SK-N-SH treated with all-trans-retinoic acid at 6 μM for 48 hours (cell line): ENCODE measurements around the gene ATAD5.

Experiments used
- ATAC-seq: fragments of 200-7000 bp; cut with Tn5 transposase; 3 replicates; pipeline ENCODE4 v1.9.1; 2020; ENCODE audit warnings: mild to moderate bottlenecking, moderate library complexity
- ARNTL ChIP-seq: fragments of 450-650 bp; formaldehyde crosslinking; IDR thresholded peaks from 2 replicates; pipeline ENCODE4 v1.5.0; 2020; ENCODE audit warnings: low read depth, mild to moderate bottlenecking, moderate library complexity, borderline replicate concordance
- BACH2 ChIP-seq: fragments of 250-450 bp; sonication (Bioruptor Pico); IDR thresholded peaks from 2 replicates; pipeline ENCODE4 v1.9.0; 2021; ENCODE audit warnings: mild to moderate bottlenecking, borderline replicate concordance
- CREB5 ChIP-seq: fragments of 250-450 bp; sonication (Bioruptor Pico); IDR thresholded peaks from 2 replicates; pipeline ENCODE4 v1.5.1; 2020; ENCODE audit warnings: low read depth, mild to moderate bottlenecking, moderate library complexity
- CSDC2 ChIP-seq: fragments of 250-450 bp; sonication (Bioruptor Pico); IDR thresholded peaks from 2 replicates; pipeline ENCODE4 v1.5.0; 2020; ENCODE audit warnings: mild to moderate bottlenecking, moderate library complexity
- ESRRG ChIP-seq: fragments of 250-450 bp; sonication (Bioruptor Pico); IDR thresholded peaks from 2 replicates; pipeline ENCODE4 v1.6.1; 2021; ENCODE audit warnings: mild to moderate bottlenecking
- GLIS3 ChIP-seq: fragments of 250-450 bp; sonication (Bioruptor Pico); IDR thresholded peaks from 2 replicates; pipeline ENCODE4 v1.5.0; 2020; ENCODE audit warnings: mild to moderate bottlenecking, moderate library complexity
- OSR1 ChIP-seq: fragments of 250-450 bp; sonication (Bioruptor Pico); IDR thresholded peaks from 2 replicates; pipeline ENCODE4 v1.8.0; 2022; ENCODE audit warnings: moderate library complexity, mild to moderate bottlenecking, inconsistent platforms
- PATZ1 ChIP-seq: fragments of 250-450 bp; sonication (Bioruptor Pico); IDR thresholded peaks from 2 replicates; pipeline ENCODE4 v1.8.0; 2020; ENCODE audit warnings: mild to moderate bottlenecking, moderate library complexity, borderline replicate concordance
- POU6F1 ChIP-seq: fragments of 250-450 bp; sonication (Bioruptor Pico); IDR thresholded peaks from 2 replicates; pipeline ENCODE4 v1.8.0; 2021; ENCODE audit warnings: low read depth, mild to moderate bottlenecking, moderate library complexity, borderline replicate concordance
- PPARA ChIP-seq: fragments of 250-450 bp; sonication (Bioruptor Pico); IDR thresholded peaks from 2 replicates; pipeline ENCODE4 v1.5.0; 2020; ENCODE audit warnings: mild to moderate bottlenecking, borderline replicate concordance
- RARB ChIP-seq: fragments of 250-450 bp; sonication (Bioruptor Pico); IDR thresholded peaks from 2 replicates; pipeline ENCODE4 v1.8.0; 2021; ENCODE audit warnings: mild to moderate bottlenecking, moderate library complexity
- TCF4 ChIP-seq: fragments of 250-450 bp; sonication (Bioruptor Pico); IDR thresholded peaks from 2 replicates; pipeline ENCODE4 v1.8.0; 2021; ENCODE audit warnings: mild to moderate bottlenecking, moderate library complexity, borderline replicate concordance
- TOX ChIP-seq: fragments of 250-450 bp; sonication (Bioruptor Pico); IDR thresholded peaks from 2 replicates; pipeline ENCODE4 v1.8.0; 2021; ENCODE audit warnings: mild to moderate bottlenecking, moderate library complexity, borderline replicate concordance
- ZC3H10 ChIP-seq: fragments of 250-450 bp; sonication (Bioruptor Pico); IDR thresholded peaks from 2 replicates; pipeline ENCODE4 v1.5.1; 2021; ENCODE audit warnings: mild to moderate bottlenecking, moderate library complexity
- ZFP3 ChIP-seq: fragments of 250-450 bp; sonication (Bioruptor Pico); IDR thresholded peaks from 2 replicates; pipeline ENCODE4 v1.5.0; 2020; ENCODE audit warnings: mild to moderate bottlenecking, moderate library complexity
- ZFP30 ChIP-seq: fragments of 450-650 bp; formaldehyde crosslinking; IDR thresholded peaks from 2 replicates; pipeline ENCODE4 v1.5.0; 2022; ENCODE audit warnings: mild to moderate bottlenecking, moderate library complexity
- ZNF565 ChIP-seq: fragments of 450-650 bp; formaldehyde crosslinking; conservative IDR thresholded peaks from 2 replicates; pipeline ENCODE4 v1.5.0; 2020; ENCODE audit warnings: low read depth, mild to moderate bottlenecking, moderate library complexity
- ZNF70 ChIP-seq: fragments of 450-650 bp; formaldehyde crosslinking; IDR thresholded peaks from 2 replicates; pipeline ENCODE4 v1.5.0; 2020; ENCODE audit warnings: mild to moderate bottlenecking, moderate library complexity
- ZNF8 ChIP-seq: fragments of 450-650 bp; formaldehyde crosslinking; IDR thresholded peaks from 2 replicates; pipeline ENCODE4 v1.5.0; 2020; ENCODE audit warnings: mild to moderate bottlenecking, moderate library complexity
- TF ChIP-seq, protein P1 (sequence below): fragments of 250-450 bp; sonication (Bioruptor Pico); IDR thresholded peaks from 2 replicates; pipeline ENCODE4 v1.5.1; 2021; ENCODE audit warnings: mild to moderate bottlenecking, moderate library complexity
- TF ChIP-seq, protein P2 (sequence below): fragments of 250-450 bp; sonication (Bioruptor Pico); IDR thresholded peaks from 2 replicates; pipeline ENCODE4 v1.5.0; 2020; ENCODE audit warnings: mild to moderate bottlenecking, moderate library complexity

ATAD5 gene

GRCh38 chr17:30924341-30924740, 92.6 kb downstream of the ATAD5 start:
- TF ChIP-seq ESRRG (CRISPR knock-in tag): no peak
- TF ChIP-seq, protein P1, sequence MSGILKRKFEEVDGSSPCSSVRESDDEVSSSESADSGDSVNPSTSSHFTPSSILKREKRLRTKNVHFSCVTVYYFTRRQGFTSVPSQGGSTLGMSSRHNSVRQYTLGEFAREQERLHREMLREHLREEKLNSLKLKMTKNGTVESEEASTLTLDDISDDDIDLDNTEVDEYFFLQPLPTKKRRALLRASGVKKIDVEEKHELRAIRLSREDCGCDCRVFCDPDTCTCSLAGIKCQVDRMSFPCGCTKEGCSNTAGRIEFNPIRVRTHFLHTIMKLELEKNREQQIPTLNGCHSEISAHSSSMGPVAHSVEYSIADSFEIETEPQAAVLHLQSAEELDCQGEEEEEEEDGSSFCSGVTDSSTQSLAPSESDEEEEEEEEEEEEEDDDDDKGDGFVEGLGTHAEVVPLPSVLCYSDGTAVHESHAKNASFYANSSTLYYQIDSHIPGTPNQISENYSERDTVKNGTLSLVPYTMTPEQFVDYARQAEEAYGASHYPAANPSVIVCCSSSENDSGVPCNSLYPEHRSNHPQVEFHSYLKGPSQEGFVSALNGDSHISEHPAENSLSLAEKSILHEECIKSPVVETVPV (CRISPR knock-in tag): no peak
- TF ChIP-seq TOX (CRISPR knock-in tag): no peak
- TF ChIP-seq ZC3H10 (CRISPR knock-in tag): no peak
- TF ChIP-seq ZNF70 (CRISPR knock-in tag): no peak
- TF ChIP-seq RARB (CRISPR knock-in tag): no peak
- no peak for TF ChIP-seq PPARA
- no peak for TF ChIP-seq POU6F1 (CRISPR knock-in tag)
- no peak for TF ChIP-seq TCF4 (CRISPR knock-in tag)
- no peak for ATAC-seq

DNA sequence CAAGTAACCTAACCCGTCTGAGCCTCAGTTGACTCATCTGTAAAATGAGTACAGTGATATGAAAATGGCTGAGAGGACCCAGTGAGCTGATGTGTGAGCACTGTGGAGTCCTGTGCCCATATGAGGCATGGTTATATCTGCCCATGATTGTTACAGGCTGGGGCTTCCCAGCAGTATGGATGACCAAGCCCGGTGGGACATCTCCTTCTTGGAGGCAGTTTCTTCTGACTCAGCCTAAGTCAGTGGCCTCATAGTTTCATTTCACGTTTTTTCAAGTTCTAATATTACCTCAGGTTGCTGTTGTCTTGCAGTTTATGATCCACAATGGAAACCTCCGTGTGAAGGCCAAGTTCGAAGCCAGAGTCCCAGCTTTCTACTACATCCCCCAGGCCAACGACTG, 94.8 kb downstream of the ATAD5 start:
- no peak for ATAC-seq
- TF ChIP-seq, protein P1 (CRISPR knock-in tag): no peak
- TF ChIP-seq ZFP30 (CRISPR knock-in tag): no peak
- TF ChIP-seq GLIS3 (CRISPR knock-in tag): no peak
- no peak for TF ChIP-seq CREB5 (CRISPR knock-in tag)
- TF ChIP-seq BACH2: no peak
- TF ChIP-seq POU6F1 (CRISPR knock-in tag): no peak
- no peak for TF ChIP-seq ESRRG (CRISPR knock-in tag)
- TF ChIP-seq ZC3H10 (CRISPR knock-in tag): no peak
- no peak for TF ChIP-seq ZNF8 (CRISPR knock-in tag)
- TF ChIP-seq OSR1 (CRISPR knock-in tag): no peak
- no peak for TF ChIP-seq PATZ1
- no peak for TF ChIP-seq ARNTL (CRISPR knock-in tag)
- TF ChIP-seq RARB (CRISPR knock-in tag): no peak
- TF ChIP-seq TCF4 (CRISPR knock-in tag): no peak
- no peak for TF ChIP-seq ZNF70 (CRISPR knock-in tag)
- TF ChIP-seq, all 23 proteins: peak for 0

GRCh38 chr17:30927756-30928155, 96.0 kb downstream of the ATAD5 start:
- TF ChIP-seq ZFP3 (CRISPR knock-in tag) (no peak), ZNF565 (no peak), ZFP30 (CRISPR knock-in tag) (no peak), POU6F1 (CRISPR knock-in tag) (no peak), OSR1 (CRISPR knock-in tag) (no peak), RARB (CRISPR knock-in tag) (no peak), CSDC2 (no peak), PATZ1 (no peak)
- TF ChIP-seq, protein P2, sequence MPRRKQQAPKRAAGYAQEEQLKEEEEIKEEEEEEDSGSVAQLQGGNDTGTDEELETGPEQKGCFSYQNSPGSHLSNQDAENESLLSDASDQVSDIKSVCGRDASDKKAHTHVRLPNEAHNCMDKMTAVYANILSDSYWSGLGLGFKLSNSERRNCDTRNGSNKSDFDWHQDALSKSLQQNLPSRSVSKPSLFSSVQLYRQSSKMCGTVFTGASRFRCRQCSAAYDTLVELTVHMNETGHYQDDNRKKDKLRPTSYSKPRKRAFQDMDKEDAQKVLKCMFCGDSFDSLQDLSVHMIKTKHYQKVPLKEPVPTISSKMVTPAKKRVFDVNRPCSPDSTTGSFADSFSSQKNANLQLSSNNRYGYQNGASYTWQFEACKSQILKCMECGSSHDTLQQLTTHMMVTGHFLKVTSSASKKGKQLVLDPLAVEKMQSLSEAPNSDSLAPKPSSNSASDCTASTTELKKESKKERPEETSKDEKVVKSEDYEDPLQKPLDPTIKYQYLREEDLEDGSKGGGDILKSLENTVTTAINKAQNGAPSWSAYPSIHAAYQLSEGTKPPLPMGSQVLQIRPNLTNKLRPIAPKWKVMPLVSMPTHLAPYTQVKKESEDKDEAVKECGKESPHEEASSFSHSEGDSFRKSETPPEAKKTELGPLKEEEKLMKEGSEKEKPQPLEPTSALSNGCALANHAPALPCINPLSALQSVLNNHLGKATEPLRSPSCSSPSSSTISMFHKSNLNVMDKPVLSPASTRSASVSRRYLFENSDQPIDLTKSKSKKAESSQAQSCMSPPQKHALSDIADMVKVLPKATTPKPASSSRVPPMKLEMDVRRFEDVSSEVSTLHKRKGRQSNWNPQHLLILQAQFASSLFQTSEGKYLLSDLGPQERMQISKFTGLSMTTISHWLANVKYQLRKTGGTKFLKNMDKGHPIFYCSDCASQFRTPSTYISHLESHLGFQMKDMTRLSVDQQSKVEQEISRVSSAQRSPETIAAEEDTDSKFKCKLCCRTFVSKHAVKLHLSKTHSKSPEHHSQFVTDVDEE: no peak
- TF ChIP-seq, all 23 proteins: peak for 0
- no peak for ATAC-seq
